ENCODE measurements around the gene STK35. TPM values are rescaled to one million over a fixed set of nuclear protein-coding genes. Genes with fewer than 3 reads are reported as not detected.

Gene STK35
- total and polyA plus RNA-seq, 2 donors (not counting 3 experiments of a cell fraction or from before 2014, with no cell fraction given): 10.2 to 17.5 TPM

DNA sequence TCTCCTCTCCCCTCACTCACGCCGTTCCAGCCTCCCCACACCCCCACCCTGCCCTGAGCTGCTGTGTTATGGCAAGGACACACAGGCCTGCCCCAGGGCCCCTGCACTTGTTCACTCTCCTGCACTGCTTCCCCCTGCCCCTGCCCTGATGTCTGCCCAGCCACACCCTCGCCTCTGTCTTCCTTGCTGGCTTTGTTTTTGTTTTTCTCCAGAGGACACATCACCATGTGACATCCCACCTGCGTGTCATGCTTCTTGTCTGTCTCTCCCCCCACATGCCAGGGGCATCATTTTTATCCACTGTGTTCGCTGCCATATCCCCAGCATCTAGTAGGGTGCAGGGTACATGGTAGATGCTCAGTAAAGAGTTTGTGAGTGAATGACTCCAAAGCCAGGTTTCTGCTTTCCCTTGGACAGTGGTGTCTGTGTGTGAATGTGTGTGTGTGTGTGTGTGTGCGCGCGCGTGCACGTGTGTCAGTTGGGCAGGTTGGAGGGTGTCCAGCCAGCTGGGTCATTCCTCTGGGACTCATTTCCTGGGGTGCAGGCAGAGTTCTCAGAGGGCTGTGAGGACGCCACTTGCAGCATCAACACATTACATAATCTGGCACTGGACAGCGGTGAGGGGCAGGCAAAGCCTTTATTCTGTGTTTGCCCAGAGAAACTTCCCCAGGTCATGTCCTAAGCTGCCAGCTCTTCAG is 60.6 kb downstream of the STK35 start:
- DNase-seq (ENCODE audit: low read depth, low spot score): no peak
- Histone ChIP-seq H2AFZ (ENCODE audit: low read depth, low read length) (no peak overlapping the region), H3K27me3 (ENCODE audit: control insufficient read depth in 2 of 2, insufficient read depth in 2 of 2, low read length in 2 of 2) (no peaks in the 10 kb centered on the region), H3K9ac (replicated peaks; ENCODE audit: extremely low read depth, insufficient read depth, low read length) (no peak overlapping the region), H3K9me1 (replicated peaks; ENCODE audit: control insufficient read depth, extremely low read depth, insufficient read depth, low read length) (no peaks in the 10 kb centered on the region), H3K27ac (ENCODE audit: insufficient read depth, low read depth, low read length) (no peak overlapping the region), H3K4me2 (ENCODE audit: insufficient read depth, low read length) (no peak overlapping the region), H3K4me3 (replicated peaks in 1 of 3; ENCODE audit: insufficient read depth in 1 of 3, low read depth in 1 of 3, low read length in 3 of 3) (no peak overlapping the region), H3K79me2 (ENCODE audit: control insufficient read depth, insufficient read depth, low read length) (no peaks in the 10 kb centered on the region), H3K4me1 (ENCODE audit: control insufficient read depth, extremely low read depth, insufficient read depth, low read length) (no peaks in the 10 kb centered on the region), H3K36me3 (ENCODE audit: control insufficient read depth in 2 of 2, extremely low read depth in 1 of 2, insufficient read depth in 2 of 2, low read length in 2 of 2) (no peaks in the 10 kb centered on the region), H4K20me1 (replicated peaks; ENCODE audit: control insufficient read depth, extremely low read depth, insufficient read depth, low read length) (no peaks in the 10 kb centered on the region), H3K9me3 (replicated peaks; ENCODE audit: control insufficient read depth, insufficient read depth, low read length) (no peaks in the 10 kb centered on the region)
- CTCF ChIA-PET: interaction anchor here (0.7 to 3.0 kb wide), 4 partner anchors 10 to 156 kb away, joined by 3 to 18 read pairs (median 8); no protein-coding TSS in a partner anchor
- dilution Hi-C loops (cut with MboI; ENCODE audit: extremely low pct_ligation_motif_present, low sequenced_read_pairs) (no loop called here), intact Hi-C loops (cut with micrococcal nuclease) (no loop called here)
- FAIRE-seq: no peak
- no TSS peak for BruUV-seq (replicated peaks)
- TF ChIP-seq, protein P1, sequence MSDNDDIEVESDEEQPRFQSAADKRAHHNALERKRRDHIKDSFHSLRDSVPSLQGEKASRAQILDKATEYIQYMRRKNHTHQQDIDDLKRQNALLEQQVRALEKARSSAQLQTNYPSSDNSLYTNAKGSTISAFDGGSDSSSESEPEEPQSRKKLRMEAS (IDR thresholded peaks at IDR 0.05; ENCODE audit: insufficient read depth, insufficient read length): no peak
- no peak for TF ChIP-seq GATA2 (IDR thresholded peaks at IDR 0.05; ENCODE audit: insufficient read depth, insufficient read length, low read depth, low read length)
- no peak for TF ChIP-seq POLR2AphosphoS5 (IDR thresholded peaks at IDR 0.05; ENCODE audit: insufficient read depth, low read depth, low read length)
- TF ChIP-seq MYC (IDR thresholded peaks at IDR 0.05; ENCODE audit: low read depth, low read length): no peak
- TF ChIP-seq CTCF (IDR thresholded peaks at IDR 0.05; ENCODE audit: extremely low read depth in 1 of 2, insufficient read depth in 1 of 2, low read depth in 1 of 2, low read length in 2 of 2): no peak
- no peak for TF ChIP-seq POLR2A (IDR thresholded peaks at IDR 0.05; ENCODE audit: low read depth, low read length)
- TF ChIP-seq FOS (IDR thresholded peaks at IDR 0.05; ENCODE audit: borderline replicate concordance, insufficient read depth, low read length): no peak
- TF ChIP-seq JUN (IDR thresholded peaks at IDR 0.05; ENCODE audit: borderline replicate concordance, insufficient read depth, insufficient read length, low read depth): no peak
- no peak for TF ChIP-seq EZH2 (IDR thresholded peaks at IDR 0.05; ENCODE audit: borderline replicate concordance, low read depth, low read length, severe bottlenecking)
- POLR2A ChIA-PET: no interaction called here

All from endothelial cell of umbilical vein (primary cell).